Measurements from ENCODE around the gene PDXDC1.
"Not testable (repeated sequence)": the region's sequence is repeated elsewhere in the genome, so short reads cannot be mapped to it uniquely, and the experiment has no call there.

The PDXDC1 gene

DNA sequence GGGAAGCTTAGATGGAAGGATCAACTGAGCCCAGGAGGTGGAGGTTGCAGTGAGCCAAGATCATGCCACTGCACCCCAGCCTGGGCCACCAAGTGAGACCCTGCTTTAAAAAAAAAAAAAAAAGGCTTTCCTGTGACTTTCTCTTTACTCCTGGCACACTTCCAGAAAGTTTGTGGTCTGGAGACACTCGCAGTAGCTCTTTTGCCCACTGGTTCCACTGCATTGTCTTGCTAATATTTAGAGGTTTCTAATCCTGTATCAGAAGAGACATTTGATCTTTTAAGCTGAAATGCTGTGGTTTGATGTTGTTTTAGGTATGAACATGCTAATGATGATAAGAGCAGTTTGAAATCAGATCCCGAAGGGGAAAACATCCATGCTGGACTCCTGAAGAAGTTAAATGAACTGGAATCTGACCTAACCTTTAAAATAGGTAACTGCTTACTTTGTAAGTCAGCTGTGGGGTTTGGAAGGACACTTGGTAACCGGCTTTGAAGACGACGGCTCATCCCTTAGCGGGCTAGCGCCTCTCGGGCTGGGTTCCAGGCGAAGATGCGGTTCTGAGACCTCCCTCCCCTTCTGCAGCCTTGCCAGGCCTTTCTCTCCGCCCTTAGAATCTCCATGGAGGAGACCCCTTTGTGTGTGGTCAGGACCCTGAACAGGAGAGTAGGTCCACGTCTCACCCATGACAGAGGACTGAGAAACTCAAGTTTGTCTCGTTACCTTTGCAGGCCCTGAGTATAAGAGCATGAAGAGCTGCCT is 57.9 kb downstream of the PDXDC1 start:
- no peak for DNase-seq
- intact Hi-C loops (cut with DNase I): no loop called here

DNA sequence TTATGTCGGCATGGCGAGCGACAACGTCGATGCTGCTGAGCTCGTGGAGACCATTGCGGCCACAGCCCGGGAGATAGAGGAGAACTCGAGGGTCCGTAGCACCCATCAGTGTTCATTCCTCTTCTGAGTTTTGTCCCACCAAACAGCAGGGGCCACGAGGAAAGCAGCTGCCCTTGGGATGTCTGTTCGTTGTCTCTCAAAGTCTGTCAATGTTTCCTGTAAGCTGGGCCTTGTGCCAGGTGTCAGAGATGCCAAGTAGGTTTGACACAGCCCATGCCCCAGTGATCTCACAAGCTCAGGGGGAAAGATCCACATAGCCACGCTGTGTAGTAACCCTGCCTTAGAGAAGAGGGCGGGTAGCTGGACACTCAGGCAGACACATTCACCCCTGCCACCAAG is 58.5 kb downstream of the PDXDC1 start:
- intact Hi-C loops (cut with DNase I): no loop called here
- no peak for DNase-seq

DNA sequence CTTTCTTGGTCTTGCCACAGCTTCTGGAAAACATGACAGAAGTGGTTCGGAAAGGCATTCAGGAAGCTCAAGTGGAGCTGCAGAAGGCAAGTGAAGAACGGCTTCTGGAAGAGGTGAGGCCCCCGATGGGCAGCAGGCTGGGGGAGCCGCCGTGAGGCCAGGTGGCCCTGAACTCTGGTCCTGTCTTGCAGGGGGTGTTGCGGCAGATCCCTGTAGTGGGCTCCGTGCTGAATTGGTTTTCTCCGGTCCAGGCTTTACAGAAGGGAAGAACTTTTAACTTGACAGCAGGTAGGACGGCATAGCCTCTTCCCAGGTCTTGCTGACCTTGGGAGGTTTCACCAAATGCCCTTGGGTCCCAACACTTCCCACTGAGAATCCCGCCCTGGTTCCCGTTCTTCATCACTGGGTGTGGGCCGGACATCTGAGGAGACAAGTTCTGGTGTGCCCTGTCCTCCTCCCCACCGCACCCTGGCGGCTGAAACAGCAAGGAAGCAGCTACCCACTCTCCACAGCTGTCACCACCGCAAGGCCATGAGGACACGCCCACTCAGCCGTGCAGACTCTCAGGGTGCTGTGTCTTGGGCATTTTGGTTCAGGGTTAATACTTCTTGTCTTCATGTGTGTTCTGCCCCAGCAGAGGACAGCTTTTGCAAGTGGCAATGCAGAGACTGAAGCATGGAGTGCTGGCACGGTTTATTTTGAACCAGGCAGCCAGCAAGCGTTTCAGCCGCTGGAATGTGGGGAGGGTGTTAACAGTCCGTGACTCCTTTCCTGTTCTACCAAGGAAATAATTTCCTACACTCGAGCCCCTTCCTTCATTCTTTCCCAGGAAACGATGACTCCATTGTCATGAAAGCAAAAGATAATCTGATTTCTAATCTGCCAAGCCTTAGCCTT is 59.7 kb downstream of the PDXDC1 start:
- DNase-seq: peak in 4 of 10 donors; percentile 46 to 90 (median 71)
- intact Hi-C loops (cut with DNase I): no loop called here

DNA sequence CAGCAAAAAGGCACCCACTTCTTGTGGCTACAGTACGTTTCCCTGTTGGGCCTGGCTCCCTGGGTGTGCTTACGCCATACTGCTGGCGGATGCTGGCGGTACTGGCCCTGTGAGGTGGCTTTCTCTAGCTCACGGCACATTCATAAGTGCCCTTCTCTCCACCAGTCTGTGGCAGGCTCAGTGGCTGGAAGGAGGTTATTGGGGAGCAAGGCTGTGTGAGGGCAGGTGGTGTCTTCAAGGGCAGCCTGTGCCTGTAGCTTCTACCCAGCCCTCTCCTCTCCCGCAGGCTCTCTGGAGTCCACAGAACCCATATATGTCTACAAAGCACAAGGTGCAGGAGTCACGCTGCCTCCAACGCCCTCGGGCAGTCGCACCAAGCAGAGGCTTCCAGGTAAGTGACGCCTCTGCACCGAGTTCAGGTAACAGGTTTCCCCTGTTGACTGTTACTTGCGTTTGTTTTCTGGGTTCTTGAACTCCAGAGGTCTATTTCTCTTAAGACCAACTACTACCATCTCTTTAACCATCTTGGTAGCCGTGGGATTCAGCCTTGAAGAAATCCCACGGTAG is 60.4 kb downstream of the PDXDC1 start:
- intact Hi-C loops (cut with DNase I): no loop called here
- peak in 1 of 10 donors; percentile 55 for DNase-seq

DNA sequence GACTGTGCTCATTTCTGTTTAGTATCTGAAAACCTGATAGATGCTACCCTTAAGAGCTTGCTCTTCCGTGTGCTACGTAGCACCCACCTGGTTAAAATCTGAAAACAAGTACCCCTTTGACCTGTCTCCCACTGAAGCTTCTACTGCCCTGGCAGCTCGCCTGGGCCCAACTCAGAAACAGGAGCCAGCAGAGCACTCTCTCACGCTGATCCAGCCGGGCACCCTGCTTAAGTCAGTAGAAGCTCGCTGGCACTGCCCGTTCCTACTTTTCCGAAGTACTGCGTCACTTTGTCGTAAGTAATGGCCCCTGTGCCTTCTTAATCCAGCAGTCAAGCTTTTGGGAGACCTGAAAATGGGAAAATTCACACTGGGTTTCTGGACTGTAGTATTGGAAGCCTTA is 62.2 kb downstream of the PDXDC1 start:
- peak in 1 of 10 donors; percentile 26 for DNase-seq
- intact Hi-C loops (cut with DNase I): no loop called here

DNA sequence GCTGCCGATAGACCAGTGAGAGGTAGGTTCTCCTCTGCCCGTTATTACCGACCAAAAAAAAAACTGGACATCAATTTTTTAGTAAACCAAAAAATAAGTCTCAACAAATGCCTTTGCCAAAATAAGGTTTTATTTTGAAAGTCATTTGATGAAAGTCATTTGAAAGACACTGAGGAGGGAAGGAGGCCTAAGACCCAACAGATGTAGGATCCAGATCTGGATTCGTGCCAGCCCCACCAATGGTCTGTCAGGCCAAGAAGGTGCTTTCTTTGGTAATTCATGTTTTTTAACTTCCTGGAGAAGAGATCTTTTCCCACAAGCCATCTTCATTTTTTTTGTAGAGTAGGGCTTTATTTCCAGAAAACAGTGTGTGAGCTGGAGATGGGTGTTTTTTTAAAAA is 62.9 kb downstream of the PDXDC1 start:
- DNase-seq: peak in 1 of 10 donors; percentile 60
- intact Hi-C loops (cut with DNase I): no loop called here

DNA sequence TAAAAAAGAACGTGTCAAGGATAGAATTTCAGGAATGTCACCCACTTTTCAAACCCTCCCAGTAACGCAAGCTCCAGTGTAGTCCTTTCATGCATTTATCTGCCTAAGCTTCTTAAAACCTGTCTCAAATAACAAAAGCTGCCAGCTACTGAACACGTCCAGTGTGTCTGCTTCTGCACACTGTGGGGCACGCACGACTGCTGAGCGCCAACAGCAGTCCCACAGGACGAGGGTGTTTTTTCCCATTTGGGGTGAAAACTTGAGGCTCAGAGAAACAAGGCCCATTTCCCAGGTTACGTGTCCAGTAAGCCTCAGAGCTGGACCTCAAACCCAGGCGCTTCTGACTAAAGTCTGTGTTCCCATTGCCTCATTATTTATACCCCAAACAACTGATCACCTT is 63.9 kb downstream of the PDXDC1 start:
- intact Hi-C loops (cut with DNase I): no loop called here
- peak in 1 of 10 donors; percentile 35 for DNase-seq

DNA sequence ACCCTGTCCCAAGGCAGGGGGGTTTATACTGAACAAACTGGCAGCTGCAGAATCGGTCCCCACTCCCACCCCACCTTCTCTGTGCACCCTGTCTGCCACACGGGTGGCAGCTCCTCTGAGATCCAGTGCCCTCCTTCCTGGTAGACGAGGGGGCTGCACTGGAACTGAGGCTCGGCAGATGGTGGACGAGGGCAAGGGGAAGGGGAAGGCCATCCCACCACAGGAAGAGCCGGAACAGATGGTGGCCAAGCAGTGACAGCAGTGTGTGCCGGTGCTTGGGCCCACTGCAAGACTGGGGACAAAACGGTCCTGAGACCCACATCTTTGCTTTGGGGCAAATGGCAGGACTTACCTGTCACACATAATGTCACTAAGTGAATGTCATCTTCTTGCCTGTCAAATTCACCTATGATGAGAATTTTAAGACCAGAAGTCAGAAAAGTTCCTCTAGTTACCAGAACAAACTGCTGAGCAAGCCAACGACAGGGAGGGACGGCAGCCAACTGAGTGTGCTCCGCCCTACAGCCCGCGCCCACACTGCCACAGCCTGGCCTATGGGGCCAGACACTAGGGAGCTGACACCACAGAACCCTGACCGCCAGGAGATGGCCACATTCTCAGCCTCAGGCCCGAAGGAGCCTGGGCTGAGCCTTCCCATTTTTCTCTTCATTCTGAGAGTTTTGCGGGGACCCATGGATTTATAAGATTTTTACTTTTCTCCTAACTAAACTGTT is 66.6 kb downstream of the PDXDC1 start:
- peak in 9 of 10 donors; percentile 46 to 95 (median 57) for DNase-seq
- intact Hi-C loops (cut with DNase I): no loop called here

DNA sequence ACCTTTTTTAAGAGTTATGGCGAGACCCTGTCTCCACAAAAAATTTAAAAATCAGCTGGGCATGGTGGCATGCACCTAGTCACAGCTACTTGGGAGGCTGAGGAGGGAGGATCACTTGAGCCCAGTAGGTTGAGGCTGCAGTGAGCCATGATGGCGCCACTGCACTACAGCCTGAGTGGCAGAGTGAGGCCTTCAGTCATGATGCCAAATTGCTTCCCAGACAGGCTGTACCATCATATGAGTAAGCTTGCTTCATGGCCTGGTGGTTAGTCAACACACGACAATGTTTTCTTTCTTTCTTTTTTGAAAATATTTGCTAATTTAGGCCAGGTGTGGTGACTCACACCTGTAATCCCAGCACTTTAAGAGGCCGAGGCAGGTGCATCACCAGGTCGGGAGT is 68.5 kb downstream of the PDXDC1 start:
- intact Hi-C loops (cut with DNase I): no loop called here

DNA sequence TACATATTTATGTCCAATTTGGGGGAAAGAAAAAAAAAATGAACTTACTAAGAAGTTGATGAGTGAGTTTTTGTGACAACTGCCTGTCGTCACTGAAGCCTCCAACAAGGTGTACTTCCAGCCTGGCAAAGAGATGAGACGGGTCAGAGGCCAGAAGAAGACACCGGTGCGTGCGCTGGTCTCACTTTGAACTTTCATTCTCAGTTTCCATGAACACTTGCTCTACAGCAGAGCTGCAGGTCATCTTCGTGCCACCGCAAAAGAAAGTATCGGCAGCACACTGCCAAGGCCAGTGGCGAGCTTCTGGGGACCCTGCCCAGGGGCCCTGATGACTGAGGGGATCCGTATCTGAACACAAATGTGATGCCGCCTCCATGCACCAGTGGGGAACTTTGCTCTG is 69.5 kb downstream of the PDXDC1 start:
- intact Hi-C loops (cut with DNase I): no loop called here
- DNase-seq: peak in 1 of 10 donors; percentile 37

More for the DNA sequence above, 68.5 kb downstream of the PDXDC1 start:
- DNase-seq: no peak

DNA sequence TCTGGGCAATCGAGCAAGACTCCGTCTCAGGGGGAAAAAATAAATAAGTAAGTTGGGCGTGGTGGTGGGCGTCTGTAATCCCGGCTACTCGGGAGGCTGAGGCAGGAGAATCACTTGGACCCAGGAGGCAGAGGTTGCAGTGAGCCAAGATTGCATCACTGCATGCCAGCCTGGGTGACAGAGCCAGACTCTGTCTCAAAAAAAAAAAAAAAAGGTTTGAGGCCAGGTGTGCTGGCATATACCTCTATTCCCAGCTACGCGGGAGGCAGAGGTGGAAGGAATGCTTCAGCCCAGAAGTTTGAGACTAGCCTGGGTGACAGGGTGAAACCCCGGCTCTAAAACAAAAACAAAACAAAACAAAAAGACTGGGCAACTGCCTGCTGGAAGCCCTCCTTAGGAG is 70.4 kb downstream of the PDXDC1 start:
- DNase-seq; intact Hi-C loops (cut with DNase I): not testable (repeated sequence)

DNA sequence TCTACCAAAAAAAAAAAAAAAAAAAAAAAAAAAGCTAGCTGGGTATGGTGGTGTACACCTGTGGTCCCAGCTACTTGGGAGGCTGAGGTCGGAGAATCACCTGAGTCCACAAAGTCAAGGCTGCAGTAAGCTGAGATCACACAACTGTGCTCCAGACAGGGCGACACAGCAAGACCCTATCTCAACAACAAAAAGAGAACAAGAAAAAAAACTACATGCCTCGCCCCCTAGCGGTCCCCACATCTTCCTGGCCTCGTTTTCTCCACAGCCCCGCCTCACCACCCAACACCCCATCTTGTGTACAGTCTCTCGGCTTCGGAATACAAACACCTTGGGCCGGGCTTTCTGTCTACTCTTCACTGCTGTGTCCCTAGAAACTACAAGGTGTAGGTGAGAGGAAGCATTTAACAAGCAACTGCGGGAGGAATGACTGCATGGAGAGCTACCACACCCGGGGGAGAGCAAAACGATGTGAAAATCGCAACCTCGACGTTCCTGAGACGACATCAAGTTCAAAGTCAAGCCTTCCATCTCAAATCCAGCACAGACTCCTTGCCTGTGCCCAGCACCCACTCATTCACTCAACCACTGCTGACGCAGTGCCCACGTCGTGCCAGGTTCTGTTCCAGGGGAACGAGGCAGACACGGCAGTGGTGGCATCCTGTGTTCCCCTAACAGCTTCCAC is 72.0 kb downstream of the PDXDC1 start:
- intact Hi-C loops (cut with DNase I): no loop called here

DNA sequence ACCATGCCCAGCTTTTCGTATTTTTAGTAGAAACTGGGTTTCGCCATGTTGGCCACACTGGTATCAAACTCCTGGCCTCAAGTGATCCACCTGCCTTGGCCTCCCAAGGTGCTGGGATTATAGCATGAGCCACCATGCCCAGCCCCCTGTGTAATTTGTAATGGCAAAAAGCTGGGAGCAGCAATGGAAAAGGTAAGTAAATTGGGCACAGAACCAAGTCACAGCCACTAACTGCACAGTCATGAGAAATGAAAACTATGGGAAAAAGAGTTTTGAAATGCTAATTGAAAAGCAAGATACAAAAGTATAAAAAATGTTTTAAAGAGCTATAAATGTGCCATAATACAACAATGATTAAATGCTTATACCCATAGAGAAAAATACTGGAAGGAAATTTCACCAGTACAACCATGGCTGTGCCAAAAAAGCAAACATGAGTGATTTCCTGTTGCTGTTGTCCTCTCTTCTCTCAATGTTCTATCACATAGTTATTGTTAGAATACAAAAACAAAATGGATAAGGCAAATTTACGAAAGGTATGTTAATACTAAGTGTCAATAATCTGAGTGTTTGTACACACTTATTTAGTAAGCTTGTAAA is 74.9 kb downstream of the PDXDC1 start:
- intact Hi-C loops (cut with DNase I): no loop called here
- DNase-seq: no peak

More for the DNA sequence above, 72.0 kb downstream of the PDXDC1 start:
- DNase-seq: peak in 1 of 10 donors; percentile 45

DNA sequence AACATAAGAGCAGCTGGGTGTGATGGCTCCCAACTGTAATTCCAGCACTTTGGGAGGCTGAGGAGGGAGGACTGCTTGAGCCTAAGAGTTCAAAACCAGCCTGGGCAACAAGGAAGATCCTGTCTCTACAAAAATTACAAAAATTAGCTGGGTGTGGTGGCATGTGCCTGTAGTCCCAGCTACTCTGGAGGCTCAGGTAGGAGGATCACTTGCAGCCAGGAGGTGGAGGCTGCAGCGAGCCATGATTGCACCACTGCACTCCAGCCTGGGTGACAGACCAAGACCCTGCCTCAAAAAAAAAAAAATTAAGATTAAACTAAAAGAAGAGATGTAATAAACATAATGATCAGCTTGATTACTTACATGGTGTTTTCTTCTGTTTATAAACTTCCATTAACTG is 75.6 kb downstream of the PDXDC1 start:
- intact Hi-C loops (cut with DNase I); DNase-seq: not testable (repeated sequence)

DNA sequence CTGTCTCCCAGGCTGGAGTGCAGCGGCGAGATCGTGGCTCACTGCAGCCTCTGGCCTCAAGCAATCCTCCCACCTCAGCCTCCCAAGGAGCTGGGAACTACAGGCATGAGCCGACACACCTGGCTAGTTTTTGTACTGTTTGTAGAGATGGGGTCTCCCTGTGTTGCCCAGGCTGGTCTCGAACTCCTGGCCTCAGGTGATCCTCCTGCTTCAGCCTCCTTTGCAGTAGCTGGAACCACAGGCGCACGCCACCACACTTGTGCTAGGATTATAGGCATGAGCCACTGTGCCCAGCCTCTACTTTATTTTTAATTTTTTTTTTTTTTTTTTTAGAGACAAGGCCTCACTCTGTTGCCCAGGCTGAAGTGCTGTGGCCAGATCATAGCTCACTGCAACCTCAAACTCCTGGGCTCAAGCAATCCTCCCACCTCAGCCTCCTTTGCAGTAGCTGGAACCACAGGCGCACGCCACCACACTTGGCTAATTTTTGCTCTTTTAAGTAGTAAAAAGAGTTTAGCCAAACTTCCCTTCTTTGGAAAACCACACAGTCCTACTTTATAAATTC is 76.6 kb downstream of the PDXDC1 start:
- intact Hi-C loops (cut with DNase I): no loop called here
- DNase-seq: no peak

DNA sequence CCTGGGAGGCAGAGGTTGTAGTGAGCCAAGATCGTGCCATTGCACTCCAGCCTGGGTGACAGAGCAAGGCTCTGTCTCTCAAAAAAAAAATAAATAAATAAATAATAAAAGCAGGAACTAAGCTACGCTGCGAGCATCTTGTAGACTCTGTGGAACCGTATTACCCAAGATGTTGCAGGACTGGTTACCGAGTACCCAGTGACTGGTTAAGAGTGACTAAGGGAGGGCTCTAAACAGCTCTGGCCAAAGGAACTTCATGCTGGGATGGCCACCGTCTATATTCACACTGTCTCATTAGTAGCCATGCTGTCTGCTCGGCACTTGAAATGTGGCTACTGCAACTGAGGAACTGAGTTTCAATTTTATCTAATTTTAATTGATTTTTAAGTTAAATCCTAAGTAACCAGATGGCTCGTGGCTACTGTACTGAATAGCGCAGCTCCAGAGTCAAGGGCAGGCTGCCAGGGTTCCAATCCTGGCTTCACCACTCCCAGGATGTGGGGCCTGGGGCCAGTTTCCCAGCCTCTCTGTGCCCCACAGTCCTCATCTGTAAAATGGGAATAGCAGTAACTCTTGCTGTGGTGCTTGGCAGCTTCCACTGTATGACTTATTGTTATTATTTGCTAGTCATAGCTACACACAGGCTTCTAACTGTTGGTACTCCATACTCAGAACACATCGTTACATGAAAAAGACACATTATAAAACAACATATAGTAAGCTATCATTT is 78.1 kb downstream of the PDXDC1 start:
- intact Hi-C loops (cut with DNase I): no loop called here
- DNase-seq: no peak

DNA sequence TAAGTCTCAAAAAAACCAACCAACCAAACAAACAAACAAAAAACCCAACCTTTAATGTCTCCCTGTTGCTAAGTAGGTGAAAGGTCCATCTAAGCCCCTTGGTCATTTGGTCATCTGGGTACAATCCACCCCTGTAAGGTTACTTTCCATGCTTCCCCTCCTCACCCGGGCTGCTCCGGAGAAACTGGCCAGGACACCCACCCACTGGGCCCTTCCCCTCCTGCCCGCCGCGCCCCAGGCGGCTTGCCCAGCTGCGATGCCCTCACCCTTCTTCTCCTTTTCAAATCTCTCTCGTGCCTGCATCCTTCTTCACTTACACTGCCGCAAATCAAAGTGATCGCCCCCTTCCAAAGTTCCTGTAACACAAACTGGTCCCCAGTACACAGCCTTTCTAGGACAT is 79.1 kb downstream of the PDXDC1 start:
- no peak for DNase-seq
- intact Hi-C loops (cut with DNase I): no loop called here

DNA sequence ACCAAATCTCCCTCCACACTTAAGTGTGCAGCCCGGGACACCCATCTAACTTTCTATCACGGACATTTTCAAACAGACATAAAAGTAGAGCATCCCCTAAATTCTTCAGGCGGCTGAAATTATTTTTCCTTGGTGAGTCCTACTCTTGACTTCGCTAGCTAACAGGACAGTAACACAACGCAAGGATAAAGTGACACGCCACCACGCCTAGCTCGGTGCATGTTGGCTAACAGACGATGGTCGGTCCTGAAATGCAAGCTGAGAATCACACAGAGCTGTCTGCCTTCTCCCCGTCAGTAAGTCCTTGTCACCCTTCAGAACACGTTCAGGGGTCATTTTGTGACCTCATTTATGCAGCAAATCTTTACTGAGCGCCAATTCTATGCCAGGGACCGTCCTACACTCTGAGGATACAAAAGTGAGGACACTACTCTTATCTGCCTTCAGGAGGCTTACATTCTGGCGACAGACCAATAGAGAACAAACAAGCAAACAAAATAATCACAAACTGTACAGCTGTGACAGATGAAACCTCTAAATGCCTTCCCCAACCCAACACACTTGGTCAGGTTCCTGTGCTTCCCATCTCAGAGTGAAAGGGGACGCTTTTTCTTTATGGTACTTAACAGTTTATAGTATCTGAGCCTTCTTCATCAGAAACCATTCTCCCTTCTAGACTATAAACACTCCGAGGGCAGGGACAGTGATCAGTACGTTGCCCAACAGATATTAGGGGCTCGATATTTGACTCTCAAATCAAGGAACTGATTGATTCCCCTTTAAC is 79.7 kb downstream of the PDXDC1 start:
- intact Hi-C loops (cut with DNase I): no loop called here
- DNase-seq: no peak
